Measurements from ENCODE around the gene ALDH1A1.

GRCh38 chr9:72912476-72913381 lies 40.1 kb downstream of the ALDH1A1 start:
- TF ChIP-seq EZH2phosphoT487 (IDR thresholded peaks at IDR 0.05; ENCODE audit: insufficient read depth, low read depth) (no peak), EZH2 (IDR thresholded peaks at IDR 0.05; ENCODE audit: insufficient read depth, poor library complexity, severe bottlenecking) (no peak)

All from GM23248 (cell line).